HepG2 (cell line): Measurements from ENCODE around the gene TRMT2A. TPM values are rescaled to one million over a fixed set of nuclear protein-coding genes. Genes with fewer than 3 reads are reported as not detected.

Experiments
- CBX5 ChIP-seq: sonication (generic); formaldehyde crosslinking; IDR thresholded peaks from 2 replicates; pipeline ENCODE4 v1.4.0; 2020; ENCODE audit warnings: missing genetic modification reagents, borderline replicate concordance
- CEBPB ChIP-seq: IDR thresholded peaks from 2 replicates; pipeline ENCODE4 v1.6.1; 2011; ENCODE audit warnings: low read depth, low read length, improper control_type of control experiment, borderline replicate concordance
- CREBL2 ChIP-seq: sonication (generic); formaldehyde crosslinking; IDR thresholded peaks from 2 replicates; pipeline ENCODE4 v1.8.1; 2023; ENCODE audit warnings: missing genetic modification reagents, mild to moderate bottlenecking, borderline replicate concordance
- GLI4 ChIP-seq: sonication (generic); formaldehyde crosslinking; IDR thresholded peaks from 2 replicates; pipeline ENCODE4 v1.5.1; 2020; ENCODE audit warnings: missing genetic modification reagents, mild to moderate bottlenecking, moderate library complexity, borderline replicate concordance
- IKZF1 ChIP-seq: fragments of 450-650 bp; IDR thresholded peaks from 2 replicates; pipeline ENCODE4 v1.7.1; 2016
- MEIS2 ChIP-seq: sonication (generic); formaldehyde crosslinking; IDR thresholded peaks from 2 replicates; pipeline ENCODE4 v1.9.0; 2021; ENCODE audit warnings: mild to moderate bottlenecking, missing genetic modification reagents
- NR3C1 ChIP-seq: sonication (generic); formaldehyde crosslinking; IDR thresholded peaks from 2 replicates; pipeline ENCODE4 v1.4.0; 2020; ENCODE audit warnings: missing genetic modification reagents
- THAP7 ChIP-seq: sonication (generic); formaldehyde crosslinking; IDR thresholded peaks from 2 replicates; pipeline ENCODE4 v1.8.1; 2023; ENCODE audit warnings: mild to moderate bottlenecking, missing genetic modification reagents
- ZBTB14 ChIP-seq: sonication (generic); formaldehyde crosslinking; IDR thresholded peaks from 2 replicates; pipeline ENCODE4 v1.4.0; 2020; ENCODE audit warnings: missing genetic modification reagents
- ZBTB34 ChIP-seq: sonication (generic); formaldehyde crosslinking; IDR thresholded peaks from 2 replicates; pipeline ENCODE4 v1.8.0; 2022; ENCODE audit warnings: mild to moderate bottlenecking, missing genetic modification reagents
- ZBTB43 ChIP-seq: sonication (generic); formaldehyde crosslinking; conservative IDR thresholded peaks from 2 replicates; pipeline ENCODE4 v1.4.0; 2020; ENCODE audit warnings: missing genetic modification reagents
- ZNF326 ChIP-seq: sonication (generic); formaldehyde crosslinking; IDR thresholded peaks from 2 replicates; pipeline ENCODE4 v1.4.0; 2020; ENCODE audit warnings: missing genetic modification reagents, borderline replicate concordance
- ZNF343 ChIP-seq: sonication (generic); formaldehyde crosslinking; IDR thresholded peaks from 2 replicates; pipeline ENCODE4 v1.4.0; 2020; ENCODE audit warnings: mild to moderate bottlenecking, missing genetic modification reagents
- ZNF687 ChIP-seq: sonication (generic); formaldehyde crosslinking; IDR thresholded peaks from 2 replicates; pipeline ENCODE4 v1.5.1; 2020; ENCODE audit warnings: mild to moderate bottlenecking, missing genetic modification reagents, moderate library complexity
- ZNF773 ChIP-seq: sonication (generic); formaldehyde crosslinking; IDR thresholded peaks from 2 replicates; pipeline ENCODE4 v1.4.0; 2020; ENCODE audit warnings: missing genetic modification reagents, borderline replicate concordance
- polyA plus RNA-seq, 8 experiments: library from polyadenylated mRNA; depleted of rRNA in 3 of 8; stranded (reverse) in 7 of 8; unstranded in 1 of 8; fragments of >200 nt; fragmentation: Illumina TruSeq in 4 of 8; extraction: Trizol in 4 of 8; gene quantifications; 2 replicates each; pipeline versions ENCODE4 v1.2.1 to v1.2.3, GENCODE V29; 2011 to 2016; ENCODE audit warnings: low read depth in 4 of 8, missing spikeins in 1 of 8, mixed read lengths in 1 of 8; ENCODE audit not compliant: insufficient read depth in 1 of 8
- total RNA-seq, 5 experiments: library from RNA; depleted of rRNA; stranded (reverse); fragments of >200 nt; fragmentation: Illumina TruSeq; extraction: Trizol; gene quantifications; 2 replicates each; pipeline ENCODE4 v1.2.3, GENCODE V29; 2016; ENCODE audit warnings: low read depth in 1 of 5
- TF ChIP-seq, protein P1 (sequence below): sonication (generic); formaldehyde crosslinking; IDR thresholded peaks from 2 replicates; pipeline ENCODE4 v1.4.0; 2020; ENCODE audit warnings: missing genetic modification reagents, mild to moderate bottlenecking, borderline replicate concordance
- TF ChIP-seq, protein P2 (sequence below), 2 experiments: fragments of 450-650 bp in 1 of 2; sonication (generic) in 1 of 2; formaldehyde crosslinking; IDR thresholded peaks; 2 replicates each; pipeline versions ENCODE4 v1.5.0 to v1.8.0; 2020 to 2022; ENCODE audit warnings: mild to moderate bottlenecking in 1 of 2, missing genetic modification reagents in 1 of 2

The TRMT2A gene
- total and polyA plus RNA-seq, 2 of the 13 experiments (the other 11 are each of a cell fraction or from before 2014, with no cell fraction given): 24.0 to 30.3 TPM

DNA sequence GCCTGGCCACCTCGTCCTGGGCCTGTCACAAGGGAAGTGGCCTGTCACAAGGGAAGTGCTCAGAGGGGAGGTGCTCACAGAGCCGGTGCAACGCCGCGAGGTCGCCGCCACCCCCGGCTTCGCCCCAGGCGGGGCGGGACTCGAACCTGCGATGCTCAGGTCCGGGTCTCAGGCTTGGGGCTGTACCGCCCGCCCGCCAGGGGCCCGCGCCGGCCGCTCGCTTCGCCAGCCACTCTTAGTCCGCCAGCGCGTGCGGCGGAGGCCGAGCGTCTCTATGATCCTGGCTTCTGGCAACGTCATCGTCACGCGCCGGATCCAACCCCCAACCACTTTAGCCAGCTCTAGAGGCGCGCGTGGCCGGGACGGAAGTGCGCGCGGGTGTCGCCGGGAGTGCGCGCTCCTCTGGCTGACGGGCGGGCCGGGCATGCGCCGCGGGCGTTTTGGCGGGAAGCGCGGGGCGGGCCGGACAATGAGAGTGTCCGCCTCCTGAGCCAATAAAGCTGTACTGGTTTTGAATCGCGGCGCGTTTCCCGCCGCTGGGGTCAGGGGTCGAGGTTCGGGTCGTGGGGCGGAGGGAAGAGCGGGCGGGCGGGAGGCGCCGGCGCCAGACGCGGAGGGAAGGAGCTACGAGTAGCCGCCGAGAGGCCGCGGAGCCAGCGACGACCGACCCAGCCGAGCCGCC lies at the start of gene TRMT2A (continued):
- TF ChIP-seq ZNF687 (CRISPR knock-in tag) (peak; percentile 90), GLI4 (CRISPR knock-in tag) (no peak), ZNF343 (CRISPR knock-in tag) (no peak), ZBTB34 (CRISPR knock-in tag) (0 out of 2 replicates have a peak, but pooled peaks have one; percentile 36), IKZF1 (no peak), ZNF773 (no peak), ZNF326 (no peak), CEBPB (no peak), ZBTB43 (CRISPR knock-in tag) (peak; percentile 68), MEIS2 (CRISPR knock-in tag) (peak; percentile 43), CBX5 (CRISPR knock-in tag) (no peak), ZBTB14 (CRISPR knock-in tag) (peak; percentile 99), NR3C1 (CRISPR knock-in tag) (no peak), THAP7 (peak; percentile 95), CREBL2 (CRISPR knock-in tag) (no peak)
- TF ChIP-seq, protein P1, sequence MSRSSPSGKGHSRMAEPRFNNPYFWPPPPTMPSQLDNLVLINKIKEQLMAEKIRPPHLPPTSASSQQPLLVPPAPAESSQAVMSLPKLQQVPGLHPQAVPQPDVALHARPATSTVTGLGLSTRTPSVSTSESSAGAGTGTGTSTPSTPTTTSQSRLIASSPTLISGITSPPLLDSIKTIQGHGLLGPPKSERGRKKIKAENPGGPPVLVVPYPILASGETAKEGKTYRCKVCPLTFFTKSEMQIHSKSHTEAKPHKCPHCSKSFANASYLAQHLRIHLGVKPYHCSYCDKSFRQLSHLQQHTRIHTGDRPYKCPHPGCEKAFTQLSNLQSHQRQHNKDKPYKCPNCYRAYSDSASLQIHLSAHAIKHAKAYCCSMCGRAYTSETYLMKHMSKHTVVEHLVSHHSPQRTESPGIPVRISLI (CRISPR knock-in tag): no peak
- TF ChIP-seq, protein P2, sequence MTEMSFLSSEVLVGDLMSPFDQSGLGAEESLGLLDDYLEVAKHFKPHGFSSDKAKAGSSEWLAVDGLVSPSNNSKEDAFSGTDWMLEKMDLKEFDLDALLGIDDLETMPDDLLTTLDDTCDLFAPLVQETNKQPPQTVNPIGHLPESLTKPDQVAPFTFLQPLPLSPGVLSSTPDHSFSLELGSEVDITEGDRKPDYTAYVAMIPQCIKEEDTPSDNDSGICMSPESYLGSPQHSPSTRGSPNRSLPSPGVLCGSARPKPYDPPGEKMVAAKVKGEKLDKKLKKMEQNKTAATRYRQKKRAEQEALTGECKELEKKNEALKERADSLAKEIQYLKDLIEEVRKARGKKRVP (CRISPR knock-in tag; IDR thresholded peaks at IDR 0.05): peak in 1 of 2 experiments; percentile 80; a peak in 2 of 4 replicates
